Lower leg skin (tissue), 4 donors: ENCODE data around the gene NT5E. TPM values are rescaled to one million over a fixed set of nuclear protein-coding genes. Genes with fewer than 3 reads are reported as not detected.

Experiments used
- DNase-seq, 2 donors: peaks; one replicate each; pipeline ENCODE4 v3.0.0-alpha.2; 2019; ENCODE audit warnings: low spot score in 2 of 2
- H3K4me3 ChIP-seq: fragments of 200-600 bp; sonication (generic); 2 replicates; pipeline ENCODE4 v1.5.1; 2017; ENCODE audit warnings: mild to moderate bottlenecking, low read depth; ENCODE audit not compliant: poor library complexity, severe bottlenecking
- CTCF ChIP-seq, 3 donors: fragments of 450-650 bp; IDR thresholded peaks; one replicate each; pipeline ENCODE4 v1.5.1; 2016; ENCODE audit warnings: antibody characterized with exemption in 3 of 3, mild to moderate bottlenecking in 3 of 3, moderate library complexity in 2 of 3
- POLR2A ChIP-seq, 2 donors: fragments of 450-650 bp; IDR thresholded peaks; one replicate each; pipeline ENCODE4 v1.6.1; 2016 to 2017; ENCODE audit warnings: antibody characterized with exemption in 2 of 2, mild to moderate bottlenecking in 1 of 2, moderate library complexity in 1 of 2
- WGBS, 2 donors: methylation state at CpG; one replicate each; pipeline ENCODE4 v1.1.5; 2018; 5-methylcytosine and 5-hydroxymethylcytosine counted together
- intact Hi-C: fragments of 100-400 bp; cut with DNase I; formaldehyde crosslinking; loops from one replicate; pipeline ENCODE4 v1.15.0; 2023; ENCODE audit warnings: low total_unique reads
- total RNA-seq, 4 donors: library from RNA; depleted of rRNA; stranded (reverse); fragments of >200 nt; gene quantifications; one replicate each; pipeline ENCODE4 v1.1.0, GENCODE V29; 2016

Gene NT5E
- total RNA-seq, 4 donors from 2014 or later, result 6.3 to 12.8 (median 9.2) TPM

GRCh38 chr6:85462673-85463072, 12.8 kb downstream of the NT5E start:
- 68 to 72% methylated on average over 2 of the region's 2 CpGs for WGBS, 2 donors
- no peak for DNase-seq
- TF ChIP-seq CTCF (IDR thresholded peaks at IDR 0.05) (no peak), POLR2A (IDR thresholded peaks at IDR 0.05) (no peak)
- H3K4me3 ChIP-seq, result no peak overlapping the region
- intact Hi-C loops, result no loop called here

GRCh38 chr6:85463621-85464259, 13.9 kb downstream of the NT5E start:
- H3K4me3 ChIP-seq, result no peak overlapping the region
- DNase-seq, result no peak
- intact Hi-C loops, result no loop called here
- no peak for TF ChIP-seq POLR2A (IDR thresholded peaks at IDR 0.05)
- 76 to 78% methylated on average over 4 of the region's 4 CpGs for WGBS, 2 donors

- intact Hi-C loops, result no loop called here
- no peak for TF ChIP-seq CTCF (IDR thresholded peaks at IDR 0.05)
- no peak for TF ChIP-seq POLR2A (IDR thresholded peaks at IDR 0.05)
- WGBS, 2 donors, result 28 to 31% methylated on average over 4 of the region's 4 CpGs
- H3K4me3 ChIP-seq, result no peak overlapping the region
- DNase-seq, result no peak
These were observed 14.4 kb downstream of the NT5E start for GRCh38 chr6:85464260-85464644.

- TF ChIP-seq POLR2A (IDR thresholded peaks at IDR 0.05) (no peak), CTCF (IDR thresholded peaks at IDR 0.05) (no peak)
- 40 to 55% methylated on average over 4 of the region's 4 CpGs for WGBS, 2 donors
- no peak for DNase-seq
- intact Hi-C loops, result no loop called here
- no peak overlapping the region for H3K4me3 ChIP-seq
These were observed 14.9 kb downstream of the NT5E start for GRCh38 chr6:85464722-85465150.

GRCh38 chr6:85465762-85466161, 15.9 kb downstream of the NT5E start:
- no peak for DNase-seq
- H3K4me3 ChIP-seq, result no peak overlapping the region
- no peak for TF ChIP-seq CTCF (IDR thresholded peaks at IDR 0.05)
- no peak for TF ChIP-seq POLR2A (IDR thresholded peaks at IDR 0.05)
- intact Hi-C loops, result no loop called here
- WGBS, 2 donors, result 74 to 83% methylated on average over 2 of the region's 2 CpGs

- intact Hi-C loops, result no loop called here
These were observed 18.4 kb downstream of the NT5E start for GRCh38 chr6:85468326-85468725.

More at GRCh38 chr6:85468326-85468725, 18.4 kb downstream of the NT5E start:
- H3K4me3 ChIP-seq, result no peak overlapping the region
- no peak for DNase-seq
- no peak for TF ChIP-seq CTCF (IDR thresholded peaks at IDR 0.05)
- TF ChIP-seq POLR2A (IDR thresholded peaks at IDR 0.05), result no peak
